ENCODE results near the gene GAS7.

GAS7 gene

GRCh38 chr17:10226930-10227695, 28.7 kb upstream of the GAS7 start:
- Histone ChIP-seq H3K27ac (ENCODE audit: low read depth, low read length) (no peak overlapping the region), H3K4ac (ENCODE audit: low read depth, low read length) (no peak overlapping the region), H4K12ac (ENCODE audit: low read depth, low read length) (no peak overlapping the region), H3K9me3 (ENCODE audit: insufficient read depth, low read depth, low read length) (no peaks in the 10 kb centered on the region), H3K79me2 (ENCODE audit: control insufficient read depth, insufficient read depth, low read length, poor library complexity) (no peaks in the 10 kb centered on the region), H2BK120ac (ENCODE audit: insufficient read depth, low read length, poor library complexity) (no peak overlapping the region), H4K91ac (ENCODE audit: low read depth, low read length) (no peak overlapping the region), H3K23ac (ENCODE audit: low read length) (no peak overlapping the region), H2AK5ac (ENCODE audit: low read length) (no peak overlapping the region), H3K9ac (ENCODE audit: low read length) (no peak overlapping the region), H3K4me3 (ENCODE audit: low read depth, low read length) (no peak overlapping the region), H2BK5ac (ENCODE audit: low read depth, low read length, poor library complexity) (no peak overlapping the region), H3K14ac (ENCODE audit: low read length) (no peak overlapping the region), H2BK12ac (ENCODE audit: low read length) (peak overlapping the region; percentile 51), H2AFZ (ENCODE audit: insufficient read depth, low read length, poor library complexity) (no peak overlapping the region), H3K4me2 (ENCODE audit: low read length) (no peak overlapping the region), H3K27me3 (ENCODE audit: insufficient read depth, low read length) (no peaks in the 10 kb centered on the region), H3K79me1 (ENCODE audit: low read length) (no peaks in the 10 kb centered on the region), H3K18ac (ENCODE audit: low read length) (no peak overlapping the region), H4K8ac (ENCODE audit: low read depth, low read length) (no peak overlapping the region), H3K36me3 (ENCODE audit: control insufficient read depth in 1 of 2, insufficient read depth in 2 of 2, low read length in 2 of 2) (no peaks in the 10 kb centered on the region), H3K4me1 (ENCODE audit: control insufficient read depth in 1 of 2, insufficient read depth in 2 of 2, low read length in 2 of 2) (no peaks in the 10 kb centered on the region)
- peak; percentile 46 to 78 for DNase-seq
- WGBS (ENCODE audit: extremely low coverage, insufficient coverage, insufficient read length): no CpG with 5 or more reads among the region's 15 CpGs

- no peak overlapping the region for H2AFZ ChIP-seq (ENCODE audit: insufficient read depth, low read length, poor library complexity)
- no peak overlapping the region for H3K23ac ChIP-seq (ENCODE audit: low read length)
- no peak overlapping the region for H2AK5ac ChIP-seq (ENCODE audit: low read length)
- H3K4me3 ChIP-seq (ENCODE audit: low read depth, low read length): no peak overlapping the region
- no peaks in the 10 kb centered on the region for H3K79me1 ChIP-seq (ENCODE audit: low read length)
- H3K18ac ChIP-seq (ENCODE audit: low read length): no peak overlapping the region
- H3K9ac ChIP-seq (ENCODE audit: low read length): no peak overlapping the region
- H2BK120ac ChIP-seq (ENCODE audit: insufficient read depth, low read length, poor library complexity): no peak overlapping the region
- no CpG with 5 or more reads among the region's 8 CpGs for WGBS (ENCODE audit: extremely low coverage, insufficient coverage, insufficient read length)
- H2BK5ac ChIP-seq (ENCODE audit: low read depth, low read length, poor library complexity): no peak overlapping the region
- no peak for DNase-seq
- H3K4me1 ChIP-seq (ENCODE audit: control insufficient read depth in 1 of 2, insufficient read depth in 2 of 2, low read length in 2 of 2): no peaks in the 10 kb centered on the region
- H3K4ac ChIP-seq (ENCODE audit: low read depth, low read length): no peak overlapping the region
- no peak overlapping the region for H3K27ac ChIP-seq (ENCODE audit: low read depth, low read length)
- H4K91ac ChIP-seq (ENCODE audit: low read depth, low read length): no peak overlapping the region
- no peaks in the 10 kb centered on the region for H3K79me2 ChIP-seq (ENCODE audit: control insufficient read depth, insufficient read depth, low read length, poor library complexity)
- no peaks in the 10 kb centered on the region for H3K9me3 ChIP-seq (ENCODE audit: insufficient read depth, low read depth, low read length)
- H3K14ac ChIP-seq (ENCODE audit: low read length): no peak overlapping the region
- H3K27me3 ChIP-seq (ENCODE audit: insufficient read depth, low read length): no peaks in the 10 kb centered on the region
- no peak overlapping the region for H3K4me2 ChIP-seq (ENCODE audit: low read length)
- no peak overlapping the region for H4K8ac ChIP-seq (ENCODE audit: low read depth, low read length)
- H2BK12ac ChIP-seq (ENCODE audit: low read length): no peak overlapping the region
- H4K12ac ChIP-seq (ENCODE audit: low read depth, low read length): no peak overlapping the region
- no peaks in the 10 kb centered on the region for H3K36me3 ChIP-seq (ENCODE audit: control insufficient read depth in 1 of 2, insufficient read depth in 2 of 2, low read length in 2 of 2)
These were observed 26.3 kb upstream of the GAS7 start for GRCh38 chr17:10224582-10225195.

GRCh38 chr17:10219193-10219592, 20.8 kb upstream of the GAS7 start:
- peaks cover 2% of the 10 kb centered on the region for H3K9me3 ChIP-seq (ENCODE audit: insufficient read depth, low read depth, low read length)
- no peak overlapping the region for H3K27ac ChIP-seq (ENCODE audit: low read depth, low read length)
- H2BK120ac ChIP-seq (ENCODE audit: insufficient read depth, low read length, poor library complexity): no peak overlapping the region
- no peak overlapping the region for H3K18ac ChIP-seq (ENCODE audit: low read length)
- no peak for DNase-seq
- no peak overlapping the region for H4K91ac ChIP-seq (ENCODE audit: low read depth, low read length)
- no peak overlapping the region for H3K9ac ChIP-seq (ENCODE audit: low read length)
- peaks cover 0 to 2% of the 10 kb centered on the region in 2 experiments for H3K4me1 ChIP-seq (ENCODE audit: control insufficient read depth in 1 of 2, insufficient read depth in 2 of 2, low read length in 2 of 2)
- no peak overlapping the region for H2AFZ ChIP-seq (ENCODE audit: insufficient read depth, low read length, poor library complexity)
- H4K12ac ChIP-seq (ENCODE audit: low read depth, low read length): no peak overlapping the region
- no peak overlapping the region for H4K8ac ChIP-seq (ENCODE audit: low read depth, low read length)
- H3K4me2 ChIP-seq (ENCODE audit: low read length): no peak overlapping the region
- no peak overlapping the region for H2AK5ac ChIP-seq (ENCODE audit: low read length)
- H3K4me3 ChIP-seq (ENCODE audit: low read depth, low read length): no peak overlapping the region
- no peak overlapping the region for H2BK5ac ChIP-seq (ENCODE audit: low read depth, low read length, poor library complexity)
- no peaks in the 10 kb centered on the region for H3K79me2 ChIP-seq (ENCODE audit: control insufficient read depth, insufficient read depth, low read length, poor library complexity)
- no peaks in the 10 kb centered on the region for H3K36me3 ChIP-seq (ENCODE audit: control insufficient read depth in 1 of 2, insufficient read depth in 2 of 2, low read length in 2 of 2)
- H3K4ac ChIP-seq (ENCODE audit: low read depth, low read length): no peak overlapping the region
- no peak overlapping the region for H3K23ac ChIP-seq (ENCODE audit: low read length)
- no peaks in the 10 kb centered on the region for H3K27me3 ChIP-seq (ENCODE audit: insufficient read depth, low read length)
- H3K79me1 ChIP-seq (ENCODE audit: low read length): no peaks in the 10 kb centered on the region
- H2BK12ac ChIP-seq (ENCODE audit: low read length): no peak overlapping the region
- H3K14ac ChIP-seq (ENCODE audit: low read length): no peak overlapping the region

GRCh38 chr17:10217916-10218315, 19.5 kb upstream of the GAS7 start:
- H4K12ac ChIP-seq (ENCODE audit: low read depth, low read length): no peak overlapping the region
- H2BK12ac ChIP-seq (ENCODE audit: low read length): no peak overlapping the region
- WGBS (ENCODE audit: extremely low coverage, insufficient coverage, insufficient read length): no CpG with 5 or more reads among the region's 1 CpG
- no peaks in the 10 kb centered on the region for H3K27me3 ChIP-seq (ENCODE audit: insufficient read depth, low read length)
- peaks cover 0 to 2% of the 10 kb centered on the region in 2 experiments for H3K4me1 ChIP-seq (ENCODE audit: control insufficient read depth in 1 of 2, insufficient read depth in 2 of 2, low read length in 2 of 2)
- H2AK5ac ChIP-seq (ENCODE audit: low read length): no peak overlapping the region
- H4K8ac ChIP-seq (ENCODE audit: low read depth, low read length): no peak overlapping the region
- no peak overlapping the region for H3K23ac ChIP-seq (ENCODE audit: low read length)
- DNase-seq: peak in 1 of 2 donors; percentile 30
- no peak overlapping the region for H3K4ac ChIP-seq (ENCODE audit: low read depth, low read length)
- H3K27ac ChIP-seq (ENCODE audit: low read depth, low read length): no peak overlapping the region
- no peak overlapping the region for H4K91ac ChIP-seq (ENCODE audit: low read depth, low read length)
- no peaks in the 10 kb centered on the region for H3K79me2 ChIP-seq (ENCODE audit: control insufficient read depth, insufficient read depth, low read length, poor library complexity)
- H3K9ac ChIP-seq (ENCODE audit: low read length): no peak overlapping the region
- H3K36me3 ChIP-seq (ENCODE audit: control insufficient read depth in 1 of 2, insufficient read depth in 2 of 2, low read length in 2 of 2): no peaks in the 10 kb centered on the region
- H3K14ac ChIP-seq (ENCODE audit: low read length): no peak overlapping the region
- no peak overlapping the region for H3K4me3 ChIP-seq (ENCODE audit: low read depth, low read length)
- no peak overlapping the region for H2BK120ac ChIP-seq (ENCODE audit: insufficient read depth, low read length, poor library complexity)
- no peak overlapping the region for H3K4me2 ChIP-seq (ENCODE audit: low read length)
- H2BK5ac ChIP-seq (ENCODE audit: low read depth, low read length, poor library complexity): no peak overlapping the region
- H3K18ac ChIP-seq (ENCODE audit: low read length): no peak overlapping the region
- no peak overlapping the region for H2AFZ ChIP-seq (ENCODE audit: insufficient read depth, low read length, poor library complexity)
- H3K79me1 ChIP-seq (ENCODE audit: low read length): no peaks in the 10 kb centered on the region
- H3K9me3 ChIP-seq (ENCODE audit: insufficient read depth, low read depth, low read length): peaks cover 2% of the 10 kb centered on the region

All from trophoblast cell (in vitro differentiated cells and primary cell).